PC-3 (cell line): ENCODE data around the gene PAEP.

Source experiments
- CTCF ChIP-seq: fragments of 300-600 bp; sonication (generic); conservative IDR thresholded peaks from 2 replicates; pipeline ENCODE4 v1.5.1; 2017; ENCODE audit warnings: antibody characterized with exemption, low read depth, mild to moderate bottlenecking, low read length
- EZH2 ChIP-seq: fragments of 300-600 bp; sonication (generic); IDR thresholded peaks from one replicate; pipeline ENCODE4 v1.6.1; 2017; ENCODE audit warnings: antibody characterized with exemption, mild to moderate bottlenecking, low read length; ENCODE audit not compliant: unreplicated experiment

- no peak for TF ChIP-seq CTCF
- TF ChIP-seq EZH2, result no peak
Observed at GRCh38 chr9:135572233-135572632, 10.7 kb downstream of the PAEP start.
